SJSA1 (cell line): ENCODE results near the gene STRBP. TPM values are rescaled to one million over a fixed set of nuclear protein-coding genes. Genes with fewer than 3 reads are reported as not detected.
"Not testable (repeated sequence)": the region's sequence is repeated elsewhere in the genome, so short reads cannot be mapped to it uniquely, and the experiment has no call there.

Source experiments
- DNase-seq, 2 experiments: peaks; one replicate each; pipeline ENCODE4 v3.0.0-alpha.2; 2015 to 2020; ENCODE audit warnings: low spot score in 2 of 2, low read depth in 1 of 2
- H3K27ac ChIP-seq: fragments of 250-450 bp; sonication (Bioruptor Pico); 2 replicates; pipeline ENCODE4 v1.5.1; 2020; ENCODE audit warnings: mild to moderate bottlenecking, moderate library complexity
- H3K27me3 ChIP-seq: fragments of 250-450 bp; sonication (Bioruptor Pico); replicated peaks from 2 replicates; pipeline ENCODE4 v1.5.1; 2020; ENCODE audit warnings: mild to moderate bottlenecking, moderate library complexity
- H3K36me3 ChIP-seq: fragments of 250-450 bp; sonication (Bioruptor Pico); 2 replicates; pipeline ENCODE4 v1.5.1; 2020; ENCODE audit warnings: mild to moderate bottlenecking
- H3K4me1 ChIP-seq: fragments of 250-450 bp; sonication (Bioruptor Pico); replicated peaks from 2 replicates; pipeline ENCODE4 v1.6.1; 2021; ENCODE audit warnings: mild to moderate bottlenecking
- H3K4me3 ChIP-seq: fragments of 250-450 bp; sonication (Bioruptor Pico); 2 replicates; pipeline ENCODE4 v1.5.1; 2020; ENCODE audit warnings: mild to moderate bottlenecking
- H3K9me3 ChIP-seq: fragments of 250-450 bp; sonication (Bioruptor Pico); replicated peaks from 2 replicates; pipeline ENCODE4 v1.5.1; 2020; ENCODE audit warnings: mild to moderate bottlenecking
- total RNA-seq: library from RNA; depleted of rRNA; stranded (reverse); fragments of >200 nt; shearing (Covaris generic); gene quantifications from 2 replicates; pipeline ENCODE4 v1.2.3, GENCODE V29; 2014; rRNA removed

STRBP gene
- 4.2 and 5.3 TPM in 2 replicates for total RNA-seq

DNA sequence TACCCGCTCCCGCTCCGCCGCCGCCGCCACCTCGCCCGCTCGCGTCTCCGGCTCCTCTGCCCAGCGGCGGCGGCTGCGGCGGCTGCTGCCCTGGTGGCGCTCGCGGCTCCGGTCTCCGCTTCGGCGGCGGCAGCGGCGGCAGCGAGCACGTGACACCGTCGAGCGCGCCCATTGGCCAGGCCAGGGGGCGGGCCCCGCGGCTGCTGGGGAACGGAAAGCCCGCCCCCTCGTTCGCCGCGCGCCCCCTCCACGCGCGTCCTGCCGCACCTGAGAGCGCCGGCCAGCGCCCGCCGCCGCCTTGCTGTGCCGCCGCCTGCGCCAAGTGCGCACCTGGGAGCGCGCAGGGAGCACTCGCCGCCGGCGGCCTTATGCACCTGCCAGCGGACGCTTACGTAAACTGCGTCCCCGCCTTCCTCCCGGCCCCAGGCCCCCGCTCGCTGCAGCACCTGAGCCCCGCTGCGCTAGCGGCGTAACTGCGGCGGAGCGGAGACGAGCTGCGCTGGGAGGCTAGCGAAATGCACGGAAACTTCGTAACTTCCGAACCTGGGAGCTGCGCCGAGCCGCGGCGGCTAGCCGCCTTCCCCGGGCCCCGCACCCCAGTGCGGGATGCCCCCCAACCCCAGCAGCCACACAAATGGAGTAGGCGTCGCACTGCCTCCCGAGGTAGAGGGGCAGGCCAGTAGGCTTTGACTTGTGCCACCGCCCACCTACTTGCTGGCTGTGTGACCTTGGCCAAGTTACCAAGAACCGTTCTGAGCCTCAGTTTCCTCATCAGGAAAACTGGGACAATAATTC is at the start of gene STRBP:
Gene STRBP, minus strand, starts transcription at position 122 of the 795 bp plus-strand sequence. CDS start 84,452 bp downstream, outside the sequence.
- H3K27ac ChIP-seq, result no peak within 1 kb of the TSS
- peaks cover 10% of the 10 kb centered on the region; the same call in 1 of the 2 replicates for H3K27me3 ChIP-seq
- peak within 1 kb of the TSS; percentile 67 for H3K4me3 ChIP-seq
- peak; percentile 60 to 78 for DNase-seq
- H3K36me3 ChIP-seq, result no peaks in the 10 kb centered on the region
- H3K4me1 ChIP-seq, result peaks cover 5% of the 10 kb centered on the region
- no peaks in the 10 kb centered on the region for H3K9me3 ChIP-seq

DNA sequence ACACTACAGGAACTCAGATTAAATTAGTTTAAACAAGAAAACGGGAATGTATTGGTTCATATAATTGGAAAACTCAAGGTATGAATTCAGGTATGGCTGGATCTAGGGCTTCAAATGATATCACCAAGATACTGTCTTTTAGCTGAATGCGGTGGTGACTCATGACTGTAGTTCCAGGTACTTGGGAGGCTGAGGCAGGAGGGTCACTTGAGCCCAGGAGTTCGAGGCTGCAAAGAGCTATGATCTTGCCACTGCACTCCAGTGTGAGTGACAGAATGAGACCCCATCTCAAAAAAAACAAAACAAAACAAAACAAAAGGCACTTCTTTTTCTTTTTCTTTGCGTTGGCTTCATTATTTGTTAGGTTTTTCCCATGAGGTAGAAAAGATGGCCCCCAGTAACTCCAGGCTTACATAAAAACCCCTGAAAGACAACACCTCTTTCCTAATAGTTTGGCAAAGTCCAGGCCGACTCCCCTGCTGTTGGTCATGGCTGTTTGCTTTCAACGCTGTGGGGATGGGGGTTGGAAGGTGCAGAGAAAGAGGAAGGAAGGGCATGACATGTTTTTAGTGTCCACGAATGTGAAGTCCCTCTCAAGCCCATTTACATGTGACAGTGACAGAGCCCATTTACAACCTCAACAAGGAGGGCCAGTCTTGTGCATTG is 47.8 kb upstream of the STRBP start:
- no peak for DNase-seq
- Histone ChIP-seq H3K36me3 (no peaks in the 10 kb centered on the region), H3K4me3 (no peak overlapping the region), H3K9me3 (no peaks in the 10 kb centered on the region), H3K4me1 (no peaks in the 10 kb centered on the region), H3K27me3 (no peaks in the 10 kb centered on the region), H3K27ac (no peak overlapping the region)

DNA sequence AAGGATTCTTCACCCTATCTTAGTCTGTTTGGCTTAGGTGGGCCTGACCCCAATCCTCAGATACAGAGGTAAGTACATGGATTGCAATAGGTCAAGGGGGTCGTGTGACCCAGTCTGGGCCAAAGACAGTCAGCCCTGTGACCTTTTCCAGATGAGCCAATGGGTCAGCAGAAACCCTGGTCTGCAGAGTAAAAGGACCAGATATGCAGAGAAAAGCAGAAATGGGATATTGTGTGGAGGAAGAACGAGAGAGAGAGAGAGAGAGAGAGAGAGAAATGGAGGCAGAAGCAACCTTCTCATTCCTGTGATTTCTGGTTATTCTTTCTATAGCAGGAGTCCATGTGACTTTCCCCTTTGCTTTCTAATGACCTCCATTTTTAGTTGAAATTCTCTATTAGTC is 47.2 kb upstream of the STRBP start:
- H3K27me3 ChIP-seq, result no peaks in the 10 kb centered on the region
- no peak overlapping the region for H3K4me3 ChIP-seq
- no peak for DNase-seq
- H3K36me3 ChIP-seq, result no peaks in the 10 kb centered on the region
- H3K4me1 ChIP-seq, result no peaks in the 10 kb centered on the region
- no peaks in the 10 kb centered on the region for H3K9me3 ChIP-seq
- H3K27ac ChIP-seq, result no peak overlapping the region

DNA sequence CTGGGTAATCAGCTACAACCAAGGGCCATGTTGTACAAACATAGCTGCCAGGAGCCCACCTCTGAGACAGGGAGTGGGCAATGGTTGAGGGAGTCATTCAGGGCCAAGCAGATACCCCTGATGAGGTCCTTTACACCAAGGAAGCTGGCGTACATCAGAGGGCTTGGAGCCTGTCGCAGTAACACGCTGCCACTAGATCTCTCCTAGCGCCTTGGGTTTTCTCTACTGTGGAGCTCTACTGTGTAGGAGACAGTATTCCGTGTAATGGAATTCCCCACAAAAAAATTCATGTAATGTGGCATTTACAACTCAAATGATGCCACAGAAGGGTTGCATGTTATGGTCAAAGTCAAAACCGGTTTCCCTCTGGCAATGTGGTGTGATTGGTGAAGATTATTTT is 46.2 kb upstream of the STRBP start:
- no peak for DNase-seq
- H3K27me3 ChIP-seq, result no peaks in the 10 kb centered on the region
- H3K27ac ChIP-seq, result no peak overlapping the region
- H3K9me3 ChIP-seq, result no peaks in the 10 kb centered on the region
- H3K4me1 ChIP-seq, result no peaks in the 10 kb centered on the region
- no peak overlapping the region for H3K4me3 ChIP-seq
- no peaks in the 10 kb centered on the region for H3K36me3 ChIP-seq

DNA sequence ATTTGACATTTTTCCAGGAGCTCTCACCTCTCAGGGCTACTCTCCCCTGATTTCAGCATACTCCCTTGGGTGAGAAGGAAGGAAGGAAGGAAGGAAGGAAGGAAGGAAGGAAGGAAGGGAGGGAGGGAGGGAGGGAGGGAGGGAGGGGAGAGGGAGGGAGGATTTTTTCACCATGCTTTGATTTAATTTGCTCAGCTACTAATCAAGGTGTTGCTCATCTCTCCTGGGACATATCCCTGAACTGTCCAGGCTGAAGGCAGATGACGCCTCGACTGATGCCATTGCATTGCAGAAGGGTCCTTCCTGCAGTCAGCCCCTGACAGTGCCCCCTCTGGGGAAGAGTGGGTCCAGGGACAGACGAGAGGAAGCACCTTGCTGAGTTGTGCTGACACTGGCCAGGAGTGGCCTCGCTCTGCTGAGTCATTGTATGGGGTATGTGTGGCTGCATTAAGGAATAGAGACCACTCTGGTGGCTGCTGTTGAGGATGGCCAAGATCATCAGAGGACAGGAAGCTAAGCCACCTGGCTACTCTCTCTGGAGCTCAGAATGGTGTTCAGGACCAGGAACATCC is 44.0 kb upstream of the STRBP start:
- DNase-seq, result no peak
- Histone ChIP-seq H3K4me3 (no peak overlapping the region), H3K27me3 (no peaks in the 10 kb centered on the region), H3K9me3 (no peaks in the 10 kb centered on the region), H3K4me1 (no peaks in the 10 kb centered on the region), H3K36me3 (no peaks in the 10 kb centered on the region), H3K27ac (no peak overlapping the region)

DNA sequence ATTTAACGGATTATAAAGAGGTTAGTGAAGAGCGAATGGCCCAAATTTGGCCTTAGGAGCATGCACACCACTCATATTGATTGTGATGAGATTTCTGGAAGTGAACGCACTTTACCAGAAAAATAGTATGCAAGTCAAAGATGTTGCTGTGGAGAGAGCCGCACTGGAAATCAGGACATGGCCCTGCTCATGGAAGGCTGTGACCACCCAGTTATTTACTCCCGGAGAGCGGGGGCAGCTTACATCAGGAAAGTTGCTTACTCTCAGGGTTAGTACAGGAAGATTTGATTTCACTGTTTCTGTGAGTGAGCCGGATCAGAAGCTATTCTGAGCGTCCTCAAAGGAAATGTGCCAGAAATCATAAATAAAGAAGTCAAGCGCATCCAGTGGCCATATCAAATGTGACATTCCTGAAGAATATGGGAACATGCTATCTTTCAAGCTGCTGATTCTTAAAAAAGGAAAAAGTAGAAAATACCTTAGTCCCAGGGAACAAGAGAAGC is 42.9 kb upstream of the STRBP start:
- Histone ChIP-seq H3K27ac (no peak overlapping the region), H3K27me3 (no peaks in the 10 kb centered on the region), H3K9me3 (no peaks in the 10 kb centered on the region), H3K4me3 (no peak overlapping the region), H3K36me3 (no peaks in the 10 kb centered on the region), H3K4me1 (no peaks in the 10 kb centered on the region)
- DNase-seq, result no peak

DNA sequence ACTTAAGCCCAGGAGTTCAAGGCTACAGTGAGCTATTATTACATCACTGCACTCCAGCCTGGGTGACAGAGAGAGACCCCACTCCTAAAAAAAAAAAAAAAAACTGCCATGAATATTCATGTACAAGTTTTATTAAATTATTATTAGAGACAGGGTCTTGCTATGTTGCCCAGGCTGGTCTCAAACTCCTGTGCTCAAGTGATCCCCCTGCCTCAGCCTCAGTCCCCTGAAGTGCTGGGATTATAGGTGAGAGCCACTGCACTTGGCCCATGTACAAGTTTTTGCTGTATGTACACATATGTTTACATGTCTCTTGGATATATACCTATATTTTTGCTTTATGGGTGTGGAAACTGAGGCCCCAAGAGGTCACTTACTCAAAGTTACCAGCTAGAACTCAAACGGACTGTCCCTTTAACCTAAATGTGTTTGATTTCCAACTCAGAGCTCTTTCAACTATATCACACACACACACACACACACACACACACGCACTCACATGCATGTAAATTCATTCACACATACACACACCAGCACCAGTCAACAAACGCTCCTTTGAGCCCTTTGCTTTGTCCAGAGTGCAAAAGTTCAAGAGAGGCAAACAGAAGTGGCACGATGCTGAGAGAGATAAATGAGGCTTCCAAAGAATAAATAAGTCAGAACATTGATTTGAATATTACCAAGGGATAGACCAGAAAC is 42.3 kb upstream of the STRBP start:
- no peaks in the 10 kb centered on the region for H3K27me3 ChIP-seq
- no peaks in the 10 kb centered on the region for H3K9me3 ChIP-seq
- H3K4me1 ChIP-seq, result no peaks in the 10 kb centered on the region
- no peak overlapping the region for H3K27ac ChIP-seq
- no peaks in the 10 kb centered on the region for H3K36me3 ChIP-seq
- no peak overlapping the region for H3K4me3 ChIP-seq
- no peak for DNase-seq

DNA sequence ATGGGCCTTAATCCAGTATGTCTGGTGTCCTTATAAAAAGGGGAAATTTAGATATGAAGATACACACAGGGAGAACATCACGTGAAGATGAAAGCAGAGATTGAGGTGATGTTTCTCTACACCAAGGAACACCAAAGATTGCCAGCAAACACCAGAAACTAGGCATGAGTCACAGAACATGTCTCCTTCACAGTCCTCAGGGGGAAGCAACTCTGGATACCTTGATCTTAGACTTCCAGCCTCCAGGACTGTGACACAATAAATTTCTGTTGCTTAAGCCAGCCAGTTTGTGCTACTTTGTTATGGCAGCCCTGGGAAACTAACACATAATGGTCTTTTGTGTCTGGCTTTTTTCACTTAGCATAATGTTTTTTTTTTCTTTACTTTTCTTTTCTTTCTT is 41.2 kb upstream of the STRBP start:
- Histone ChIP-seq H3K4me3 (no peak overlapping the region), H3K36me3 (no peaks in the 10 kb centered on the region), H3K27me3 (no peaks in the 10 kb centered on the region), H3K4me1 (no peaks in the 10 kb centered on the region), H3K27ac (no peak overlapping the region), H3K9me3 (no peaks in the 10 kb centered on the region)
- no peak for DNase-seq

DNA sequence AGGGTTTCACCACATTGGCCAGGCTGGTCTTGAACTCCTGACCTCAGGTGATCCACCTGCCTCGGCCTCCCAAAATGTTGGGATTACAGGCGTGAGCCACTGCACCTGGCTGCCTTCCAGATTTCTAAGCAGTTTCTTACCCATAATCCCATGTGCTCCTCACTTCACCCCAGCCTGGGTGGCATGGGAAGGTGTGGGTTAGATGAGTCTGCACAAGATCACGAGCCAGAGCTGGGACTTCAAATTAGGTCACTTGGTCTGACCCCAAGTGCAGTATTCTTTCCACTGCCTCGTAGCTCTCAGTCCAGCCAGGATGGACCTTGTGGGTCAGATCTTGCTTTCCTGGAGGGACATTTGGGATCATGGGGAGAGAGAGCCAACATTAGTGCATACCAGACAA is 37.5 kb upstream of the STRBP start:
- Histone ChIP-seq H3K4me1 (no peaks in the 10 kb centered on the region), H3K36me3 (no peaks in the 10 kb centered on the region), H3K9me3 (no peaks in the 10 kb centered on the region), H3K27ac (no peak overlapping the region), H3K4me3 (no peak overlapping the region), H3K27me3 (no peaks in the 10 kb centered on the region)
- no peak for DNase-seq

DNA sequence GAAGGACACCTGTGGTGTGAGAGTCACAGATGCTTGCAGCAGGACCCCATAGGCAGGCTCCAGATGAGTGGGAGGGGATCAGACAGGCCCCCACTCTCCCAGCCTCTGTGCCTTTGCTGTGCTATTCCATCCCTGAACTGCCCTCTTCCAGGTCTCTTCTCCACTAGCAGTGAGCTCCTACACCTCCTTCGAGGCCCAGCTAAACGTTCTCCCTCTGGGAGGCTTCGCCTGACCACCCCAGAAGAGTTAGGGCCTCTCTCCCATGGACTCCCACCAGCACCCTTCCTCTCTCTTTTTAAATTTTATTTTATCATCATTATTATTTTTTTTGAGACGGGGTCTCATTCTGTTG is 35.9 kb upstream of the STRBP start:
- DNase-seq, result no peak
- Histone ChIP-seq H3K9me3 (no peaks in the 10 kb centered on the region), H3K4me1 (no peaks in the 10 kb centered on the region), H3K27ac (no peak overlapping the region), H3K4me3 (no peak overlapping the region), H3K27me3 (no peaks in the 10 kb centered on the region), H3K36me3 (no peaks in the 10 kb centered on the region)

DNA sequence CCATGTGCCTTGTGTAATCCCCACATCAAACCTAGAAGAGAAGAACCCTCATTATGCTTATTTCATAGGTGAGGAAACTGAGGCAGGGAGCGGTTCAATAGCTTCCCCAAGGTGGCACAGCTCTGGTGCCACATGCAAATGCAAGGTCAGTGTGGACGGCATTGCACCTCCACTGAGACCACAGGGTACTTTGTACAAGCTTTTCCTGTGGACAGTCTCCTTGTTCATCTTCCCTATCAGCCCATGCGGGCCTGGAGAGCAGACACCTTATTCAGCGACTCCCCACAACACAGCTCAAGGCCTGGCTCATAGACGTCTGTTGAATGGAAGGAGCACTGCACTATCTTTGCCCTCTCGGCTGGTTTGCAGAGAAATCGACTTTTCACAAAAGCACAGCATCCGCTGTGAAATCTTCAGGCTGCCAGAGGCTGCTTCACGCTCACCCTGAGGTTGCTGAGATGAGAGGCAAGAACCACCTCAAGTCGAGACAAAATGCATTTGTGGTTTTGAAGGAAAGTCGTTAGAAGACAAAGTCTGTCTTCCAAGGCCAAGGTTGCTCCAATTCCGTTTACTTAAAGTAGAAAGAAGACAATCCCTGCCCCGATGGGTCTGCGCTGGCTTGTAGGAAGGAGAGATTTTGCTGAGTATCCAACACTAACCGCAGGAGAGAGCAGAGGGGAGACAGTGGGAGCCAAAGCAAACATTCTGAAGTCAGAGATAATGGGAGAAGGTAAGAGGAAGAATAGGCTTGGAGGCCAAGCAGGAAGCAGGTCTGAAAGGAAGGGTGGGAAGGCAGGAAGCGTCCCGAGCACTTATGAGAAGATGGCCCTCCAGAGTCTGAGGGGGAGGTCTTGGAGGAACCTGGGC is 34.2 kb upstream of the STRBP start:
- Histone ChIP-seq H3K4me1 (no peaks in the 10 kb centered on the region), H3K27me3 (no peaks in the 10 kb centered on the region), H3K36me3 (no peaks in the 10 kb centered on the region), H3K27ac (no peak overlapping the region), H3K4me3 (no peak overlapping the region), H3K9me3 (no peaks in the 10 kb centered on the region)
- DNase-seq, result no peak

DNA sequence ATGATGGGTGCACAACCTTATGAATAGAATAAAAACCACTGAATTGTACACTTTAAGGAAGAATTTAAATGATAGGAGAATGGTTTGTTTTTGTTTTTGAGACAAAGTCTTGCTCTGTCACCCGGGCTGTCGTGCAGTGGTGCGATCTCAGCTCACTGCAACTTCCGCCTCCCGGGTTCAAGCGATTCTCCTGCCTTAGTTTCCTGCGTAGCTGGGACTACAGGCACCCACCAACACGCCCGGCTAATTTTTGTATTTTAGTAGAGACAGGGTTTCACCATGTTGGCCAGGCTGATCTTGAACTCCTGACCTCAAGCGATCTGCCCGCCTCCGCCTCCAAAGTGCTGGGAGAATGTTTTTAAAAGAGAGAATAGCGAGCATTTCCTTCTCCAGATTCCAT is 33.5 kb upstream of the STRBP start:
- not testable (repeated sequence) for H3K27me3 ChIP-seq, H3K27ac ChIP-seq

DNA sequence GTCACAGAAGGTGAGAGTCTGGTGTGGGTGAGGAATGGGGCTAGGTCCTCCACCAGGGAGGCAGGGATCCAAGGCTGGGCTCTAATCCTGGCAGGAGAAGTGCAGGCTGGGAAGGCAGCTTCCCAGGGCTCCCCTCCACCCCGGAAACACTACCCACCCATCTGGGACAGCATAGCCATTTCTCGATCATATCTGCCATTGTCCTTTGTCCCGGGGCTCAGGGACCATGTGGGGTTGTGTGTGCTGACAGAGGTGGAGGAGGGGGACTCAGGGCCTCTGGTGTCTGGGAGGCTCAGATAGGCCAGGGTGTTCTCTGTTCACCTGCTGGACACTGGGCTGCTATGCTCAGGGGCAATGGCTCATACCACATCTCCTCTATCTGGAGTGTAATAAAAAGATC is 32.2 kb upstream of the STRBP start:
- no peaks in the 10 kb centered on the region for H3K27me3 ChIP-seq
- no peaks in the 10 kb centered on the region for H3K36me3 ChIP-seq
- no peak for DNase-seq
- H3K27ac ChIP-seq, result no peak overlapping the region
- no peaks in the 10 kb centered on the region for H3K4me1 ChIP-seq
- H3K4me3 ChIP-seq, result no peak overlapping the region
- H3K9me3 ChIP-seq, result no peaks in the 10 kb centered on the region

More for the DNA sequence above, 33.5 kb upstream of the STRBP start:
- H3K36me3 ChIP-seq, H3K9me3 ChIP-seq, H3K4me1 ChIP-seq, H3K4me3 ChIP-seq, DNase-seq: not testable (repeated sequence)
